Smooth muscle cell of the brain vasculature (primary cell): Measurements from ENCODE around the gene IFT52.

Experiments used
- DNase-seq: peaks from one replicate; pipeline ENCODE4 v3.0.0-alpha.2; 2012; ENCODE audit warnings: low read depth, low spot score

Gene IFT52, protein sequence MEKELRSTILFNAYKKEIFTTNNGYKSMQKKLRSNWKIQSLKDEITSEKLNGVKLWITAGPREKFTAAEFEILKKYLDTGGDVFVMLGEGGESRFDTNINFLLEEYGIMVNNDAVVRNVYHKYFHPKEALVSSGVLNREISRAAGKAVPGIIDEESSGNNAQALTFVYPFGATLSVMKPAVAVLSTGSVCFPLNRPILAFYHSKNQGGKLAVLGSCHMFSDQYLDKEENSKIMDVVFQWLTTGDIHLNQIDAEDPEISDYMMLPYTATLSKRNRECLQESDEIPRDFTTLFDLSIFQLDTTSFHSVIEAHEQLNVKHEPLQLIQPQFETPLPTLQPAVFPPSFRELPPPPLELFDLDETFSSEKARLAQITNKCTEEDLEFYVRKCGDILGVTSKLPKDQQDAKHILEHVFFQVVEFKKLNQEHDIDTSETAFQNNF

DNA sequence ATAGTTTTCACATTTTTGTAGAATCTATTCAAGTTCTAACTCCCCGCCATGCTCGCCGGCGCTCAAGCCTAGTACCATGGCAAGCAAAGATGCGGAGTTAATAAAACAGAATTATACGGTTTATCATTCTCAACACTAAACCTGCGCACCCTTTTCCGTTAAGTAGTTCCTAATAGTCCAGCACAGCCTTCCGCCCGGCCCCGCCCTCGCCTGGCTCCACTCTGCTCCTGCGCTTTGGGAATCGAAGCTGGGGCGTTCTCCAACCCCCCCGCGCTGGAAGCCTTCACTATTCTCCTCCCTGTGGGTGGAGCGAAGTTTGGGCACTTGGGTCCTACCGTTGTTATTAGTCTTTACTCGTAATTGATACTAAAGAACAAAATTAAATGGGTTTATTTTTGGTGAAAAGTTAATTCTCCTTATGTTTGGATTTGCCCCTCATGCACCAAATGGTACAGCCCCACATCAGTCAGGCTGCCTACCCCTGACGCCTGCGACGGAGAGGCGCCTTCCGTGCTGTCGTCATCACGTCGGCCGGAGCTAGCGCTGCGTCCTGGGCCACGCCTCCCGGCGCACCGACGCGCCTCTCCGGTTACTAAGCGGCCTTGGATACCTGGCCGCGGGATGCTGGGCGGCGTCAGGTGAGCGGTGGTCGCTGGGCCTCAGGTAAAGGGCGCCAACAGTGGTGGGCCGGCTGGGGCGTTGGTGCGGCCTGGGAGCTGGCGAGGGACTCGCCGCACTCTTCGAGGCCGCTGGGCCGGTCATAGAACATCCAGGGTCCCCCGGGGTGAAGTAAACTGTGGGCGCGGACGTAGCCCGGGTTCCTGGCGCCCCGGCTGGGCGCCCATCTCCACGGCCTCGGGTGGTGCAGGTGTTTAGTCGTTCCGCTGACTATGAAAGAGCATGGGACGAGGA, at the start of gene IFT52:
Gene IFT52 (plus strand): TSS at position 546 of the 912 bp plus-strand sequence. CDS start 3,762 bp downstream, outside the sequence.
- peak; percentile 87 for DNase-seq

- no peak for DNase-seq
These were observed 49.5 kb upstream of the IFT52 start for GRCh38 chr20:43541214-43541613.

- no peak for DNase-seq
These were observed 48.6 kb upstream of the IFT52 start for GRCh38 chr20:43542161-43542560.

- no peak for DNase-seq
These were observed 48.1 kb upstream of the IFT52 start for GRCh38 chr20:43542674-43543073.

GRCh38 chr20:43543138-43543537, 47.6 kb upstream of the IFT52 start:
- no peak for DNase-seq

- no peak for DNase-seq
These were observed 46.2 kb upstream of the IFT52 start for GRCh38 chr20:43544501-43544900.

- DNase-seq: no peak
These were observed 44.7 kb upstream of the IFT52 start for GRCh38 chr20:43545837-43546578.

DNA sequence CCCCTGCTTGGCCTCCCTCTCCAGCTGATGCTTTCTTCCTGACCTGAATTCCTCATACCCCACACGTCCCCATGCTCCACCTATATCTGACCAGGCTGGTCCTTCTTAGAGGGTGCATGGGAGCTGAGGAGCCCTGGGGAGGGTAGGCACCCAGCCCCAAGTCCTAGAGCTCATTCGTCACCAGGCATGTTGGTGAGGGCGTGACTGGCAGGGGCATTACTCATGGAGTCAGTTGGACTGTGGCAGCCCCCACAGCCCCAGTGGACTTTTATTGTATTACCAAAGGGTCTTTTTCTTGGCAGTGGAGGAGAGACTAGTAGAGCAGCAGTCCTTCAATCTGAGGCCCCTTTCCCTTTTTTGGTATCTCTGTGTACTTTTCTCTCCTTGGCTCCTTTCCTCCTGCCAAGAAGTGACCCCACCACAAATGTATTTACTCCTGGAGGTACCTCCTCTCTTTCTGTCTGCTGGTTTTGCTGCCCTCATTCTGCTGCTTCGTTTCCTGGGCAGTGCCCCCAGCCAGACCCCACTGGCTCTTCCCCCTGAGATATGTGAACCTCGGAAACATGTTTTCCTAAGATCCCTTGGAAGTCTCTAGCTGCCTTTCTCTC, 42.4 kb upstream of the IFT52 start:
- DNase-seq: no peak

GRCh38 chr20:43549416-43550065, 41.2 kb upstream of the IFT52 start:
- DNase-seq: no peak

DNA sequence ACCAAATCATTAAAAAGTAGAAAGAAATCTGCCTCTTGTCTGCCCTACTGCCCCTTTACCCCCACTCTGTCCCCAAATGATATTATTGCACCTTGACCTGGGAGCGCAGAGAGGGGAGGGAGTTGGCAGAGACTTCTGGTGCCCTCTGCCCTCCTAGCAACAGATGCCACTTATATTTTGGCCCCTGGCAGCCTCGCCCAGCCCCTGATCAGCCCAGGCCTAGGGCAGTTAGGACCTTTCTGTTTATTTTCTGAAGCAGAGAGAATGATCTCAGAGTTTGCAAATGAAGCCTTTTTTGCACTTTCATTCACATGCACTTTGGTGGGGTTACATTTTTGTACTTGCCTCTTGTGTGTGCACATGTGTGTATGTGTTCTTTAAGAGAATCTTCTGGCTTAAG, 40.3 kb upstream of the IFT52 start:
- no peak for DNase-seq

GRCh38 chr20:43554369-43554768, 36.4 kb upstream of the IFT52 start:
- no peak for DNase-seq

DNA sequence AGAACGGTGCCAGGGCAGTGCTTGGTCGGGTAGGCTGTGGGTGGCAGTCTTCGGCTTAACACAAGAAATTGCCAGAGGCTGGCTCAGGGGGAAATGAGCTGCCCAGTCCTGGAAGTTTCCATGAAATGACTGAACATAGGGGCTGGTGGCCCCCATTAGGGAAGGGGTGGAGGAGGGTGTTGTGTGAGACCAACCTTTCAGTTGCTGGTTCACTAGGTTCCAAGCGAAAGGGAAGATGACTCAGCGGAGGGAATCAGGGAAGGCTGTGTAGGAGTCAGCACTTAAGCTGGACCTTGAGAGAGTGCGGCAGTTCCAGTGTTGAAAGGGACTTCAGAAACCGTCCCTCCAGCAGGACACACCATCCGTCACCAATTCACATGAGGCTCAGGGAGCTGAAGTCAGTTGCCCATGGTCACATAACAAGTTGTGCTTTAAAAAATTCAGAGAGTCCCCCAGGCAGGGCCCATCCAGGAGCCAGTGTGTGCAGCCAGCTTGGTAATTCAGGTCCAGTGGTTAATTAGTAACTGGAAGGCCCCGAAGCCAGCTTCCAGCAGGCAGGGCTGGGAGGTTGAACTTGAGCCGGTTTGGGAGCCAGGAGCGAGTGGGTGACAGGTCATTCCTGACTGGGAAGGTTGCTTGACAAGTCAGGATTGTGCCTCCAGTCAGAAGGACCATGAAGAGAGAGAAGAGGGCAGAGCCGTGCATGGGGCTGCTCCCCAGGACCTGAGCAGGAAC, 32.2 kb upstream of the IFT52 start, which contains the start of gene SGK2:
Gene SGK2 (plus strand): TSS at position 616 of the 735 bp plus-strand sequence. CDS start 7,469 bp downstream, outside the sequence.
- DNase-seq: no peak

DNA sequence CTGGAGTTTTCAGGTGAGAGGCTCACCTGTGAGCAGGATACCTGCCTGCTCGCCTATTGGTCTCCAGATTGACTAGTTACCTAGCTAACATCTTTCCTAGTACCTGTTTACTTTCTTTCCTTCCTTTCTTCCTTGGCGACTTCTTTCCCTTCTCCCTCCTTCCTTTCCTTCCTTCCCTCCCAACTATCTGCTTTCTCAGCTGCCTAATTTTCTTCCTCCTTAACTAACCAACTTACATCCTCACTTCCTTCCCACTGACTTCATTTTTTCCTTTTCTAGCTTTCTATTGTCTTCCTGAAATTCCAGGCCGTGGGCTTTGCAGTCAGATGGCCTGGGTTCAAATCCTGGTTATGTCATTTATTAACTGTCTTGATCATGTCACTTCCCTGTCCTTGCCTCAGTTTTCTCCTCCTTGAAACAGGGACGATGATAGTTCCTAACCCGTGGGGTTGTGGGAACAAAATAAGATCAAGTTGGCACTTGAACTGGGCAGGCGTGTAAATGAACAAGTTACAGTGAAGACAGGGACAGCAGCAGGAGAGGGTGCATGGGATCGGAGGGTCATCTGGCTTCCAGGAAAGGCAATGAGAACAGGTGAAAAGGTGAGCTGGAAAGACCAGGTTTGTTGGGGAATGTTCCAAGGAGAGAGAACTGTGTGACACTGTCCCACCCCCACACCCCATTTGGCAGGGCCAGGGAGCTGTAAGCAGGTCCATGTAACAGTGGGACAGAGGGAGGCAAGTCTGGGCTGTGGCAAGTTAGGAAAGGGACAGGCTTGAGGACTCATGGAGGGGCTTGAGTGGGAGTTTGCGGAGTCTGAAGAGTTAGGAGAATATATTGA, 31.4 kb upstream of the IFT52 start:
- no peak for DNase-seq

GRCh38 chr20:43560974-43561373, 29.8 kb upstream of the IFT52 start:
- DNase-seq: no peak

GRCh38 chr20:43563429-43563828, 27.3 kb upstream of the IFT52 start:
- no peak for DNase-seq

- DNase-seq: no peak
These were observed 26.7 kb upstream of the IFT52 start for GRCh38 chr20:43563991-43564390.

DNA sequence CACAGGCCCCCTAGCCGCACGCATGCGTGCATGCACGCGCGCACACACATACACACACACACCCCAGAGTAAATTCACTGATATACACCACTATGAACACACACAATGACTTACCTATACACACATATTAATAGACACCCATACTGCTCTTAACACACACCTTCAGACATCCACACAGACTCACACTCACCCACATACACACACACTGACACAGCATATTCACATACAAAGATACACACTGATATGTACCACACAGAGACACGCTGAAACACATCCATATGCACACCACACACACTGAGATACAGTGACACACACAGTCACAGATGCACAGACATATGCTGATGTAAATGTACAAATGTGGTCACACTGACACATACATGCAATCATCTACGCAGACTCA, 26.3 kb upstream of the IFT52 start:
- DNase-seq: no peak

DNA sequence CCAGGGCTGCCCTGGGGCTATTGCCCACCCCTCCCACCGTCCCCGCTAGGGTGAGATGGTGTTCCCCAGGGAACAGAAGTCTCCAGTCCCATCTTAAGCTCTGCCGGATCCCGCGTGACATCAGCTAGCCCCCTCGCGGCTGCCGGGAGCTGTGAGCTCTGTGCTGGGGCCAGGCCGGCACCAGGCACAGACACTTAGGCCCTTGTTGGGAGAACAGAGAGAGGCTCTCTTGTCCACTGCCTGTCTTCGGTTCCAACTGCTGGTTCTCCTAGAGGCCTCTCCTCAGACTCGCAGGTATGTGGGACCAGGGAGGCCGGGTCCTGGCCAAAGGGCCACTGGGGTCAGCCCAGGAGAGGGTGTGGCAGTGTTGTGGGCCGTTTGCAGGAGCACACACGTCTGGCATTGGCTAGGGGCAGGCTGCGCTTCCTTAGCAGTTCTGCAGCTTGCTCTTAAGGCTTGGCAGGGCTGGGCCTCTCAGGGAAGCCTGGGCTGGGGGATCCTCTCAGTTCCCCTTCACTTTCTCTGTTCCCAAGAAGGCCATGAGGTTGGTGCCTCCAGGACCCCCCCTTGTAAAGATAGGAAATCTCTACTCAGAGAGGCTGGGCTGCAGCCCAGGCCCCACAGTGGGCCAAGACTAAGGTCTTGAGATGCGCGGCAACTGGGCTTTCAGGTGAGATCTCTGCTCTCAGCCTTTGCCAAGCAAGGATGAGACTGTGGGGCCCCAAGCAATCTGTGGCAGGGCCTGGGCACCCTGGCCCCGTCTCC, 25.6 kb upstream of the IFT52 start:
- no peak for DNase-seq
